Measurements from ENCODE around the gene TLR8.

GRCh38 chrX:12958461-12958860, 52.0 kb downstream of the TLR8 start:
- no peak for TF ChIP-seq ZNF114 (CRISPR knock-in tag; IDR thresholded peaks at IDR 0.05)
- TF ChIP-seq CREB1 (CRISPR knock-in tag; IDR thresholded peaks at IDR 0.05; ENCODE audit: low read depth) = no peak
- no peak for TF ChIP-seq EZH2 (IDR thresholded peaks at IDR 0.05; ENCODE audit: low read depth, unreplicated experiment)
- no peak for TF ChIP-seq CTCF (conservative IDR thresholded peaks at IDR 0.05; ENCODE audit: low read depth in 2 of 2)
- TF ChIP-seq POLR2AphosphoS5 (IDR thresholded peaks at IDR 0.05; ENCODE audit: low read depth) = no peak
- no peak for TF ChIP-seq EZH2phosphoT487 (IDR thresholded peaks at IDR 0.05; ENCODE audit: unreplicated experiment)
- no peak for TF ChIP-seq STAT1 (IDR thresholded peaks at IDR 0.05; ENCODE audit: unreplicated experiment)
- TF ChIP-seq REST (IDR thresholded peaks at IDR 0.05; ENCODE audit: unreplicated experiment) = no peak

Data from GM23338 (cell line).